DND-41 (cell line): ENCODE measurements around the gene UGT2B11.
"Not testable (repeated sequence)": the region's sequence is repeated elsewhere in the genome, so short reads cannot be mapped to it uniquely, and the experiment has no call there.

Source experiments
- ATAC-seq: fragments of 200-7000 bp; cut with Tn5 transposase; 3 replicates; pipeline ENCODE4 v1.9.1; 2021; ENCODE audit warnings: low read depth; ENCODE audit not compliant: insufficient read depth
- DNase-seq: peaks from one replicate; pipeline ENCODE4 v3.0.0-alpha.2; 2020
- H2AFZ ChIP-seq: 2 replicates; pipeline ENCODE4 v1.6.0; 2012; ENCODE audit warnings: low read depth, low read length
- H3K27ac ChIP-seq: 2 replicates; pipeline ENCODE4 v1.5.1; 2012; ENCODE audit warnings: low read length, inconsistent platforms
- H3K27me3 ChIP-seq: fragments of 200-600 bp; sonication (generic); 2 replicates; pipeline ENCODE4 v1.6.0; 2012; ENCODE audit warnings: low read length, mild to moderate bottlenecking, inconsistent platforms; ENCODE audit not compliant: insufficient read depth, poor library complexity
- H3K36me3 ChIP-seq: 2 replicates; pipeline ENCODE4 v1.5.1; 2012; ENCODE audit warnings: low read length, inconsistent platforms; ENCODE audit not compliant: insufficient read depth
- H3K4me1 ChIP-seq: 2 replicates; pipeline ENCODE4 v1.5.1; 2012; ENCODE audit warnings: mild to moderate bottlenecking, low read length; ENCODE audit not compliant: insufficient read depth
- H3K4me2 ChIP-seq: 2 replicates; pipeline ENCODE4 v1.6.0; 2012; ENCODE audit warnings: mild to moderate bottlenecking, moderate library complexity, low read length, inconsistent platforms; ENCODE audit not compliant: insufficient read depth
- H3K4me3 ChIP-seq, 2 experiments: fragments of 200-600 bp in 1 of 2; shearing (Covaris generic) in 1 of 2; 2 replicates each; pipeline ENCODE4 v1.5.1; 2012 to 2016; ENCODE audit warnings: inconsistent platforms in 2 of 2, low read length in 2 of 2, mild to moderate bottlenecking in 2 of 2, low read depth in 1 of 2, moderate library complexity in 1 of 2
- H3K79me2 ChIP-seq: 2 replicates; pipeline ENCODE4 v1.6.0; 2012; ENCODE audit warnings: low read length, inconsistent platforms; ENCODE audit not compliant: insufficient read depth
- H3K9ac ChIP-seq: 2 replicates; pipeline ENCODE4 v1.6.0; 2012; ENCODE audit warnings: low read depth, mild to moderate bottlenecking, inconsistent platforms, low read length, moderate library complexity
- H3K9me3 ChIP-seq: 2 replicates; pipeline ENCODE4 v1.5.1; 2012; ENCODE audit warnings: low read length, moderate library complexity, mild to moderate bottlenecking, inconsistent platforms; ENCODE audit not compliant: insufficient read depth, severe bottlenecking
- H4K20me1 ChIP-seq: 2 replicates; pipeline ENCODE4 v1.6.0; 2012; ENCODE audit warnings: low read length; ENCODE audit not compliant: insufficient read depth
- EZH2 ChIP-seq: IDR thresholded peaks from 3 replicates; pipeline ENCODE4 v1.6.1; 2012; ENCODE audit warnings: borderline replicate concordance, low read depth, mild to moderate bottlenecking, moderate library complexity, low read length, inconsistent platforms; ENCODE audit not compliant: severe bottlenecking
- TF ChIP-seq, protein P1 (sequence below): IDR thresholded peaks from 2 replicates; pipeline ENCODE4 v1.5.1; 2012; ENCODE audit warnings: borderline replicate concordance, low read length, moderate library complexity, mild to moderate bottlenecking; ENCODE audit not compliant: poor library complexity, severe bottlenecking; ENCODE audit errors: extremely low read depth

UGT2B11 gene

DNA sequence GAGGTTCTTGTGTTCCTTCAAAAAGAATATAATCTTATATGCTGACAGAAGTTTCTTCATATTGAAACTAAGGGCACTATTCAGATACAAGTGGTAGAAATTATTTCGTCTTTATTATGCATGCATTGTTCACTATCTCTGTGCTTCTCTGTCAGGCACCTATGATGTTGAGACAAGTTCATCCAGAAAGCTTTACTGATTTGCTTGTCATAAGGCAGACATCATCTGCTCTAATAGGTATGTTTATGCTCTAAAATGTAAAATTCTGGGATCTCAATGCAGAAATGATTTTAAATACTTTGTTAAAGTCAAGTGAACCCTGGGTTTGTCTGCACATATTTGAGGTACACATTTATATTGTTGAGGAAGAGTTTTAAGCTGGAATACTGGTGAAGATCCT is 3.6 kb downstream of the UGT2B11 start:
- no peak for ATAC-seq
- Histone ChIP-seq H3K9me3 (no peaks in the 10 kb centered on the region), H3K9ac (no peak overlapping the region), H3K79me2 (no peaks in the 10 kb centered on the region), H3K27me3 (no peaks in the 10 kb centered on the region), H2AFZ (no peak overlapping the region), H3K4me1 (no peaks in the 10 kb centered on the region), H3K36me3 (no peaks in the 10 kb centered on the region), H4K20me1 (no peaks in the 10 kb centered on the region), H3K4me3 (no peak overlapping the region), H3K27ac (no peak overlapping the region), H3K4me2 (no peak overlapping the region)
- TF ChIP-seq EZH2, result no peak
- TF ChIP-seq, protein P1, sequence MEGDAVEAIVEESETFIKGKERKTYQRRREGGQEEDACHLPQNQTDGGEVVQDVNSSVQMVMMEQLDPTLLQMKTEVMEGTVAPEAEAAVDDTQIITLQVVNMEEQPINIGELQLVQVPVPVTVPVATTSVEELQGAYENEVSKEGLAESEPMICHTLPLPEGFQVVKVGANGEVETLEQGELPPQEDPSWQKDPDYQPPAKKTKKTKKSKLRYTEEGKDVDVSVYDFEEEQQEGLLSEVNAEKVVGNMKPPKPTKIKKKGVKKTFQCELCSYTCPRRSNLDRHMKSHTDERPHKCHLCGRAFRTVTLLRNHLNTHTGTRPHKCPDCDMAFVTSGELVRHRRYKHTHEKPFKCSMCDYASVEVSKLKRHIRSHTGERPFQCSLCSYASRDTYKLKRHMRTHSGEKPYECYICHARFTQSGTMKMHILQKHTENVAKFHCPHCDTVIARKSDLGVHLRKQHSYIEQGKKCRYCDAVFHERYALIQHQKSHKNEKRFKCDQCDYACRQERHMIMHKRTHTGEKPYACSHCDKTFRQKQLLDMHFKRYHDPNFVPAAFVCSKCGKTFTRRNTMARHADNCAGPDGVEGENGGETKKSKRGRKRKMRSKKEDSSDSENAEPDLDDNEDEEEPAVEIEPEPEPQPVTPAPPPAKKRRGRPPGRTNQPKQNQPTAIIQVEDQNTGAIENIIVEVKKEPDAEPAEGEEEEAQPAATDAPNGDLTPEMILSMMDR, result no peak
- no peak for DNase-seq

DNA sequence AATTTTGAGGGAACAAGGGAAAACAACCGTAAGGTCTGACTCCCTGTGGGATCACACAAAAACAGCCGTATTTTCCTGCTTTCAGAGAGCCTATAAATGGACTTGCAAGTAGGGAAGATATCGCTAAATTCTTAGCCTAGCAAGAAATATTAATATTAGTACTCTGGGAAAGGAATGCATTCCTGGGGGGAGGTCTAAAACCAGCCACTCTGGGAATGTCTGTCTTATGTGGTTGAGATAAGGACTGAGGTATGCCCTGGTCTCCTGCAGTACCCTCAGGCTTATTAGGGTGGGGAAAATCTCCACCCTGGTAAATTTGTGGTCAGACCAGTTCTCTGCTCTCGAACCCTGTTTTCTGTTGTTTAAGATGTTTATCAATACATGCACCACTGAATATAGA is 16.0 kb downstream of the UGT2B11 start:
- H3K9ac ChIP-seq, H3K27ac ChIP-seq, H3K4me3 ChIP-seq, H3K4me1 ChIP-seq, H3K9me3 ChIP-seq, ATAC-seq, H3K79me2 ChIP-seq, H4K20me1 ChIP-seq, H3K27me3 ChIP-seq, H2AFZ ChIP-seq, DNase-seq, H3K4me2 ChIP-seq, H3K36me3 ChIP-seq: not testable (repeated sequence)

DNA sequence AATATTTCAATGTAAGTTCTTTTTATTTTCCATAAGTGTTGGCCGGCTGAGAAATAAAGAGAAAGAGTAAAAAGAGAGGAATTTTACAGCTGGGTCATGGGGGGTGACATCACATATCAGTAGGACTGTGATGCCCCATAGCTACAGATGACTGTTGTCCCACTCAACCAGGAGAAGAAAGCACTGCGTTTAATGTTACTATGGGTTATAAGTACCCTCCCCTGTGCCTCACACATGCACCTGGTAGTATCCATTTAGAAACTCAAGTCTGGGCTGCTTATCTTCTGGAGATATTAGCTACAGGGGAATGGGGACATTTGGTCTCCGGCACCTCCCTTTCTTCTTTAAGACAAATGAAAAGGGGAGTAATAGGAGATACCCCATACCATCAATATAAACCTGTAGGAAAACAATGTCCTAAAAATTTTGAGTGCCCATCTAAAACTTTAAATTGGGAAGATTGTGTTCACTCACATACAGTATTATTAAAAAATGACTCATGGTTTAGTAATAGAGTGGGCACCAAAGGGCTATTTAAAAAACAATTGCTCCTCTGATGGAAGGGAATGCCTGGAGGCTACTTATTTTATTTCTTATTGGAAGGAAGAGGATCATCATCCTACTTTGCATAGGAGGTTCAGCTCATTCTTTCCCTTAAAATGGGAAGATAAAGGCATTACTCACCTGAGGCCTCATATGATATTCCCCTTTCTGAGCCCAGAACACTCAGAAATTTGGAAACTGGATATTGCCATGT is 18.2 kb downstream of the UGT2B11 start:
- no peaks in the 10 kb centered on the region for H3K9me3 ChIP-seq
- H4K20me1 ChIP-seq, result no peaks in the 10 kb centered on the region
- no peak overlapping the region for H3K9ac ChIP-seq
- H3K4me1 ChIP-seq, result no peaks in the 10 kb centered on the region
- ATAC-seq, result no peak
- TF ChIP-seq, protein P1, result no peak
- TF ChIP-seq EZH2, result no peak
- no peak overlapping the region for H3K27ac ChIP-seq
- no peaks in the 10 kb centered on the region for H3K79me2 ChIP-seq
- DNase-seq, result no peak
- H3K4me3 ChIP-seq, result no peak overlapping the region
- no peak overlapping the region for H3K4me2 ChIP-seq
- no peaks in the 10 kb centered on the region for H3K27me3 ChIP-seq
- no peaks in the 10 kb centered on the region for H3K36me3 ChIP-seq
- H2AFZ ChIP-seq, result no peak overlapping the region

GRCh38 chr4:69194166-69194565 is 20.4 kb downstream of the UGT2B11 start:
- no peak overlapping the region for H3K4me3 ChIP-seq
- H3K27me3 ChIP-seq, result no peaks in the 10 kb centered on the region
- no peaks in the 10 kb centered on the region for H3K79me2 ChIP-seq
- H3K9me3 ChIP-seq, result no peaks in the 10 kb centered on the region
- no peak for ATAC-seq
- no peak overlapping the region for H3K27ac ChIP-seq
- no peak for DNase-seq
- H3K36me3 ChIP-seq, result no peaks in the 10 kb centered on the region
- no peak overlapping the region for H3K9ac ChIP-seq
- H4K20me1 ChIP-seq, result no peaks in the 10 kb centered on the region
- TF ChIP-seq, protein P1, result no peak
- no peak for TF ChIP-seq EZH2
- H3K4me2 ChIP-seq, result no peak overlapping the region
- no peaks in the 10 kb centered on the region for H3K4me1 ChIP-seq
- H2AFZ ChIP-seq, result no peak overlapping the region

DNA sequence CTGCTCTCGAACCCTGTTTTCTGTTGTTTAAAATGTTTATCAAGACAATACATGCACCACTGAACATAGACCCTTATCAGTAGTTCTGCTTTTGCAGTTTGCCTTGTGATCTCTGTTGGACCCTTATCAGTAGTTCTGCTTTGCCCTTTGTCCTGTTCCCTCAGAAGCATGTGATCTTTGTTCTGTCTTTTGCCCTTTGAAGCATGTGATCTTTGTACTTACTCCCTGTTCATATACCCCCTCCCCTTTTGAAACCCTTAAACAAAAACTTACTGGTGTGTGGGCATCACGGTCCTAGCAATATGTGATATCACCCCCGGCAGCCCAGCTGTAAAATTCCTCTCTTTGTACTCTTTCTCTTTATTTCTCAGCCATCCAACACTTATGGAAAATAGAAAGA is 22.6 kb downstream of the UGT2B11 start:
- not testable (repeated sequence) for H3K4me3 ChIP-seq, H2AFZ ChIP-seq, H3K27ac ChIP-seq, H3K9ac ChIP-seq, ATAC-seq, H4K20me1 ChIP-seq, DNase-seq, H3K9me3 ChIP-seq, H3K79me2 ChIP-seq, H3K4me1 ChIP-seq, H3K27me3 ChIP-seq, H3K4me2 ChIP-seq, H3K36me3 ChIP-seq

DNA sequence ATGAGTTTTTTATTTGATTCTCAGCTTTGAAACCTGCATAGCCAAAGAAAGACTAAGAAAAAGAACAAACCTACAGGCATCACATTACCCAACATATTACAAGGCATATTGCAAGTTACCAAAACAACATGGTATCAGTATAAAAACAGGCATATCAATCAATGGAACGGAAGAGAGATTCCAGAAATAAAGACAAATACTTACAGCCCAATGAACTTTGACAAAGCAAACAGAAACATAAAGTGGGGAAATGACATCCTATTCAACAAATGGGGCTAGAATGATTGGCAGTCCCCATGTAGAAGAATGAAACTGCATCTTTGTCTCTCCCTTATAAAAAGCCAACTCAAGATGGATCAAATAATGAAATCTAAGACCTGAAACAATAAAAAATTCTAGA is 23.9 kb downstream of the UGT2B11 start:
- H3K36me3 ChIP-seq, H3K4me2 ChIP-seq, H4K20me1 ChIP-seq, H3K27ac ChIP-seq, H3K79me2 ChIP-seq, ATAC-seq, H3K4me1 ChIP-seq, H3K27me3 ChIP-seq, H2AFZ ChIP-seq, H3K4me3 ChIP-seq, H3K9me3 ChIP-seq, H3K9ac ChIP-seq, DNase-seq: not testable (repeated sequence)
